ENCODE results near the gene FCN2. TPM values are rescaled to one million over a fixed set of nuclear protein-coding genes. Genes with fewer than 3 reads are reported as not detected.

FCN2 gene
- polyA plus RNA-seq, 2 of the 4 experiments (the other 2 are of a cell fraction), result not detected

DNA sequence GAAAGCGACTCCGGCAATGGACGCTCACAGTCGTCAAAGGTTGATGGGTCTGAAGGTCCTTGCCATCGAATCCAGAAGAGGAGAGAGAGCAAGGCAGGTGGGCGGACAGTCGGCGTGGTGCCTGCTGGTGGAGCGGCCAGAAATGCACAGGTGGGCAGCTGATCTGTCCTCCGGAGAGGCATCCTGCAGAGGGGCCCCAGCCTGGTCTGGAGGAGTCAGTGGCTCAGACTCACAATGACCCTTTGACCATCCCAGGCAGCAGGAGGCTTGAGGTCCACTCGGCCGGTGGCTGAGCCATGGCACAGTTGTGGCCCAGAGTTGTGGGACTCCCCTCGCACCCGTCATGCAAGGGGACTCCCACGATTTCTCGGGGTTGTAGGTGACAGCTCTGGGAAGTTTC, 34.4 kb upstream of the FCN2 start:
- WGBS (ENCODE audit: missing lambda C conversion rate), result 59% methylated on average over 16 of the region's 16 CpGs
- ATAC-seq (no peak; a peak in 1 of 6 replicates), FAIRE-seq (no peak), DNase-seq (ENCODE audit: low read depth in 1 of 2, low spot score in 1 of 2) (no peak)
- peaks cover 31% of the 10 kb centered on the region for H3K9me3 ChIP-seq
- ChIA-PET POLR2A (no interaction called here), CTCF (interaction anchor here (1.0 to 1.3 kb wide), 2 partner anchors 345 to 567 kb away, joined by 3 read pairs; no protein-coding TSS in a partner anchor)
- no peak overlapping the region for H3K27ac ChIP-seq
- no peak overlapping the region for H3K4me2 ChIP-seq
- no peak overlapping the region for H3K4me3 ChIP-seq
- no peaks in the 10 kb centered on the region for H3K4me1 ChIP-seq
- no peak for TF ChIP-seq ZFP36 (IDR thresholded peaks at IDR 0.05; ENCODE audit: borderline replicate concordance, partially characterized antibody)
- TF ChIP-seq, protein P1, sequence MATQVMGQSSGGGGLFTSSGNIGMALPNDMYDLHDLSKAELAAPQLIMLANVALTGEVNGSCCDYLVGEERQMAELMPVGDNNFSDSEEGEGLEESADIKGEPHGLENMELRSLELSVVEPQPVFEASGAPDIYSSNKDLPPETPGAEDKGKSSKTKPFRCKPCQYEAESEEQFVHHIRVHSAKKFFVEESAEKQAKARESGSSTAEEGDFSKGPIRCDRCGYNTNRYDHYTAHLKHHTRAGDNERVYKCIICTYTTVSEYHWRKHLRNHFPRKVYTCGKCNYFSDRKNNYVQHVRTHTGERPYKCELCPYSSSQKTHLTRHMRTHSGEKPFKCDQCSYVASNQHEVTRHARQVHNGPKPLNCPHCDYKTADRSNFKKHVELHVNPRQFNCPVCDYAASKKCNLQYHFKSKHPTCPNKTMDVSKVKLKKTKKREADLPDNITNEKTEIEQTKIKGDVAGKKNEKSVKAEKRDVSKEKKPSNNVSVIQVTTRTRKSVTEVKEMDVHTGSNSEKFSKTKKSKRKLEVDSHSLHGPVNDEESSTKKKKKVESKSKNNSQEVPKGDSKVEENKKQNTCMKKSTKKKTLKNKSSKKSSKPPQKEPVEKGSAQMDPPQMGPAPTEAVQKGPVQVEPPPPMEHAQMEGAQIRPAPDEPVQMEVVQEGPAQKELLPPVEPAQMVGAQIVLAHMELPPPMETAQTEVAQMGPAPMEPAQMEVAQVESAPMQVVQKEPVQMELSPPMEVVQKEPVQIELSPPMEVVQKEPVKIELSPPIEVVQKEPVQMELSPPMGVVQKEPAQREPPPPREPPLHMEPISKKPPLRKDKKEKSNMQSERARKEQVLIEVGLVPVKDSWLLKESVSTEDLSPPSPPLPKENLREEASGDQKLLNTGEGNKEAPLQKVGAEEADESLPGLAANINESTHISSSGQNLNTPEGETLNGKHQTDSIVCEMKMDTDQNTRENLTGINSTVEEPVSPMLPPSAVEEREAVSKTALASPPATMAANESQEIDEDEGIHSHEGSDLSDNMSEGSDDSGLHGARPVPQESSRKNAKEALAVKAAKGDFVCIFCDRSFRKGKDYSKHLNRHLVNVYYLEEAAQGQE (IDR thresholded peaks at IDR 0.05), result no peak
- TF ChIP-seq, protein P2, sequence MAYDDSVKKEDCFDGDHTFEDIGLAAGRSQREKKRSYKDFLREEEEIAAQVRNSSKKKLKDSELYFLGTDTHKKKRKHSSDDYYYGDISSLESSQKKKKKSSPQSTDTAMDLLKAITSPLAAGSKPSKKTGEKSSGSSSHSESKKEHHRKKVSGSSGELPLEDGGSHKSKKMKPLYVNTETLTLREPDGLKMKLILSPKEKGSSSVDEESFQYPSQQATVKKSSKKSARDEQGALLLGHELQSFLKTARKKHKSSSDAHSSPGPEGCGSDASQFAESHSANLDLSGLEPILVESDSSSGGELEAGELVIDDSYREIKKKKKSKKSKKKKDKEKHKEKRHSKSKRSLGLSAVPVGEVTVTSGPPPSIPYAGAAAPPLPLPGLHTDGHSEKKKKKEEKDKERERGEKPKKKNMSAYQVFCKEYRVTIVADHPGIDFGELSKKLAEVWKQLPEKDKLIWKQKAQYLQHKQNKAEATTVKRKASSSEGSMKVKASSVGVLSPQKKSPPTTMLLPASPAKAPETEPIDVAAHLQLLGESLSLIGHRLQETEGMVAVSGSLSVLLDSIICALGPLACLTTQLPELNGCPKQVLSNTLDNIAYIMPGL (CRISPR knock-in tag; IDR thresholded peaks at IDR 0.05; ENCODE audit: borderline replicate concordance), result no peak
- TF ChIP-seq USF2 (IDR thresholded peaks at IDR 0.05), result no peak

DNA sequence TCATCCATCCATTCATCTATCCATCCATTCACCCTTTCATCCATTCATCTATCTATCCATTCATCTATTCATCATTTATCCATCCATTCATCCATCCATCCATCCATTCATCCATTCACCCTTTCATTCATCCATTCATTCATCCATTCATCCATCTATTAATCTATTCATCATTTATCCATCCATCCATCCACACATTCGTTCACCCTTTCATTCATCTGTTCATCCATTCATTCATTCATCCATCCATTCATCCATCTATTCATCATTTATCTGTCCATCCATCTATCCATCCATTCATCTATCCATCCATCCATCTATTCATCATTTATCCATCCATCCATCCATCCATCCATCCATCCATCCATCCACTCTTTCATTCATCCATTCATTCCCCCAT, 33.9 kb upstream of the FCN2 start:
- no peak for ATAC-seq
- POLR2A ChIA-PET, result no interaction called here
- Histone ChIP-seq H3K9me3 (peaks cover 33% of the 10 kb centered on the region), H3K4me3 (no peak overlapping the region), H3K4me1 (no peaks in the 10 kb centered on the region), H3K4me2 (no peak overlapping the region), H3K27ac (no peak overlapping the region)
- TF ChIP-seq PBX3 (IDR thresholded peaks at IDR 0.05) (no peak), JUN (IDR thresholded peaks at IDR 0.05) (no peak), USF2 (IDR thresholded peaks at IDR 0.05) (no peak), CEBPB (IDR thresholded peaks at IDR 0.05) (no peak), RCOR1 (IDR thresholded peaks at IDR 0.05; ENCODE audit: low read depth, low read length) (no peak), SREBF2 (IDR thresholded peaks at IDR 0.05) (no peak), JUNB (IDR thresholded peaks at IDR 0.05) (no peak), ZFP36 (IDR thresholded peaks at IDR 0.05; ENCODE audit: borderline replicate concordance, partially characterized antibody) (no peak), CBX8 (IDR thresholded peaks at IDR 0.05) (no peak), TP53 (CRISPR knock-in tag; IDR thresholded peaks at IDR 0.05) (no peak), POLR2A (IDR thresholded peaks at IDR 0.05; ENCODE audit: low read length) (no peak), BHLHE40 (IDR thresholded peaks at IDR 0.05; ENCODE audit: low read depth, low read length) (no peak), HEYL (CRISPR knock-in tag; IDR thresholded peaks at IDR 0.05) (no peak), CBX2 (IDR thresholded peaks at IDR 0.05; ENCODE audit: borderline replicate concordance, low read depth) (no peak), KDM1A (IDR thresholded peaks at IDR 0.05; ENCODE audit: low read depth) (no peak), CHD4 (IDR thresholded peaks at IDR 0.05; ENCODE audit: borderline replicate concordance) (no peak), TFCP2L1 (CRISPR knock-in tag; IDR thresholded peaks at IDR 0.05) (no peak)
- TF ChIP-seq, protein P3, sequence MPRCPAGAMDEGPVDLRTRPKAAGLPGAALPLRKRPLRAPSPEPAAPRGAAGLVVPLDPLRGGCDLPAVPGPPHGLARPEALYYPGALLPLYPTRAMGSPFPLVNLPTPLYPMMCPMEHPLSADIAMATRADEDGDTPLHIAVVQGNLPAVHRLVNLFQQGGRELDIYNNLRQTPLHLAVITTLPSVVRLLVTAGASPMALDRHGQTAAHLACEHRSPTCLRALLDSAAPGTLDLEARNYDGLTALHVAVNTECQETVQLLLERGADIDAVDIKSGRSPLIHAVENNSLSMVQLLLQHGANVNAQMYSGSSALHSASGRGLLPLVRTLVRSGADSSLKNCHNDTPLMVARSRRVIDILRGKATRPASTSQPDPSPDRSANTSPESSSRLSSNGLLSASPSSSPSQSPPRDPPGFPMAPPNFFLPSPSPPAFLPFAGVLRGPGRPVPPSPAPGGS (IDR thresholded peaks at IDR 0.05), result no peak
- TF ChIP-seq, protein P4, sequence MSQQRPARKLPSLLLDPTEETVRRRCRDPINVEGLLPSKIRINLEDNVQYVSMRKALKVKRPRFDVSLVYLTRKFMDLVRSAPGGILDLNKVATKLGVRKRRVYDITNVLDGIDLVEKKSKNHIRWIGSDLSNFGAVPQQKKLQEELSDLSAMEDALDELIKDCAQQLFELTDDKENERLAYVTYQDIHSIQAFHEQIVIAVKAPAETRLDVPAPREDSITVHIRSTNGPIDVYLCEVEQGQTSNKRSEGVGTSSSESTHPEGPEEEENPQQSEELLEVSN (IDR thresholded peaks at IDR 0.05; ENCODE audit: borderline replicate concordance, low read depth), result no peak
- TF ChIP-seq, protein P5, sequence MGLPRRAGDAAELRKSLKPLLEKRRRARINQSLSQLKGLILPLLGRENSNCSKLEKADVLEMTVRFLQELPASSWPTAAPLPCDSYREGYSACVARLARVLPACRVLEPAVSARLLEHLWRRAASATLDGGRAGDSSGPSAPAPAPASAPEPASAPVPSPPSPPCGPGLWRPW (IDR thresholded peaks at IDR 0.05), result no peak
- no peak for FAIRE-seq
- 8% methylated on average over 1 of the region's 1 CpG for WGBS (ENCODE audit: missing lambda C conversion rate)
- DNase-seq (ENCODE audit: low read depth in 1 of 2, low spot score in 1 of 2), result no peak
- CTCF ChIA-PET, result interaction anchor here (1.3 kb wide), 1 partner anchor 345 kb away, joined by 3 read pairs; no protein-coding TSS in a partner anchor

Data from A549 (cell line).